HepG2 (cell line): Measurements from ENCODE around the gene OSBPL10. TPM values are rescaled to one million over a fixed set of nuclear protein-coding genes. Genes with fewer than 3 reads are reported as not detected.
A peak's percentile ranks its signal among the peaks of the same experiment; 100 is the strongest.

ENCODE experiments used
- ATAC-seq: fragments of 200-7000 bp; cut with Tn5 transposase; 3 replicates; pipeline ENCODE4 v1.9.1; 2020; ENCODE audit warnings: mild to moderate bottlenecking, moderate library complexity
- BruUV-seq: library from RNA; stranded (reverse); fragments of 400-500 nt; replicated peaks from 2 replicates; lab custom pipeline; 2021; lab: Mats Ljungman, UMichigan
- CTCF ChIA-PET: fragments of 300-600 bp; formaldehyde crosslinking; extraction: SDS; loops from one replicate; lab custom pipeline; 2021; ENCODE audit warnings: low total read pairs, inconsistent platforms, low intra/inter-chr PET ratio; lab: Yijun Ruan, JAX
- POLR2A ChIA-PET: fragments of 350-600 bp; sonication (Branson Sonifier 250); formaldehyde crosslinking; loops from one replicate; lab custom pipeline; 2020; ENCODE audit warnings: antibody characterized with exemption, inconsistent platforms; lab: Yijun Ruan, JAX
- DNase-seq: peaks from one replicate; pipeline ENCODE4 v3.0.0-alpha.2; 2015; ENCODE audit warnings: low spot score
- FAIRE-seq: peaks from 3 replicates; lab custom pipeline; 2011; peaks lifted over from hg19 to GRCh38; lab: Jason Lieb, UNC
- H2AFZ ChIP-seq: one replicate; pipeline ENCODE4 v1.6.1; 2011; ENCODE audit warnings: low read length, inconsistent platforms
- H3K27ac ChIP-seq: fragments of 300-600 bp; 3 replicates; pipeline ENCODE4 v1.8.0; 2011; ENCODE audit warnings: mixed run types, mild to moderate bottlenecking, mixed read lengths, low read length, inconsistent platforms; ENCODE audit not compliant: insufficient read depth; ENCODE audit errors: extremely low read length
- H3K27me3 ChIP-seq, 2 experiments: fragments of 200-600 bp in 1 of 2; 2 replicates in 1 of 2; 3 replicates in 1 of 2; pipeline versions ENCODE4 v1.6.0 to v1.8.0; 2011; ENCODE audit warnings: low read length in 2 of 2, mild to moderate bottlenecking in 2 of 2, moderate library complexity in 2 of 2, inconsistent platforms in 1 of 2; ENCODE audit not compliant: insufficient read depth in 2 of 2, control insufficient read depth in 1 of 2
- H3K36me3 ChIP-seq, 2 experiments: fragments of 200-600 bp in 1 of 2; replicated peaks in 1 of 2; 2 replicates in 1 of 2; 3 replicates in 1 of 2; pipeline versions ENCODE4 v1.5.1 to v1.8.0; 2011; ENCODE audit warnings: low read length in 2 of 2, inconsistent platforms in 1 of 2; ENCODE audit not compliant: insufficient read depth in 2 of 2, control insufficient read depth in 1 of 2
- H3K4me1 ChIP-seq: 2 replicates; pipeline ENCODE4 v1.5.1; 2012; ENCODE audit warnings: low read length, inconsistent platforms; ENCODE audit not compliant: insufficient read depth
- H3K4me2 ChIP-seq: 2 replicates; pipeline ENCODE4 v1.6.0; 2011; ENCODE audit warnings: low read depth, low read length, inconsistent platforms
- H3K4me3 ChIP-seq, 3 experiments: fragments of 200-600 bp in 1 of 3; sonication (generic), shearing (Covaris generic) in 1 of 3; replicated peaks in 1 of 3; 2 replicates each; pipeline ENCODE4 v1.5.1; 2011 to 2016; ENCODE audit warnings: low read length in 3 of 3, inconsistent platforms in 2 of 3, low read depth in 2 of 3, mild to moderate bottlenecking in 2 of 3, control low read depth in 1 of 3, mixed read lengths in 1 of 3; ENCODE audit not compliant: insufficient read depth in 1 of 3
- H3K79me2 ChIP-seq: one replicate; pipeline ENCODE4 v1.6.1; 2011; ENCODE audit warnings: low read length, inconsistent platforms; ENCODE audit not compliant: insufficient read depth
- H3K9ac ChIP-seq: 2 replicates; pipeline ENCODE4 v1.6.0; 2011; ENCODE audit warnings: mild to moderate bottlenecking, low read depth, low read length, inconsistent platforms; ENCODE audit not compliant: insufficient read depth
- H3K9me3 ChIP-seq: 2 replicates; pipeline ENCODE4 v1.5.1; 2012; ENCODE audit warnings: mild to moderate bottlenecking, low read length
- H4K20me1 ChIP-seq: 2 replicates; pipeline ENCODE4 v1.6.0; 2011; ENCODE audit warnings: inconsistent platforms, mild to moderate bottlenecking, low read length, moderate library complexity; ENCODE audit not compliant: insufficient read depth
- ADNP ChIP-seq: sonication (generic); formaldehyde crosslinking; IDR thresholded peaks from 2 replicates; pipeline ENCODE4 v1.4.0; 2020; ENCODE audit warnings: missing genetic modification reagents
- FOXJ3 ChIP-seq: sonication (generic); formaldehyde crosslinking; IDR thresholded peaks from 2 replicates; pipeline ENCODE4 v1.4.0; 2020; ENCODE audit warnings: missing genetic modification reagents, mild to moderate bottlenecking, borderline replicate concordance
- GFI1 ChIP-seq: sonication (generic); formaldehyde crosslinking; IDR thresholded peaks from 2 replicates; pipeline ENCODE4 v1.5.0; 2020; ENCODE audit warnings: missing genetic modification reagents, mild to moderate bottlenecking, borderline replicate concordance
- HCFC1 ChIP-seq: fragments of 150-350 bp; IDR thresholded peaks from 2 replicates; pipeline ENCODE4 v1.6.1; 2014; ENCODE audit warnings: low read depth, low read length
- HNF4G ChIP-seq, 2 experiments: sonication (generic) in 1 of 2; formaldehyde crosslinking in 1 of 2; IDR thresholded peaks; 2 replicates each; pipeline versions ENCODE4 v1.4.0 to v1.6.1; 2011 to 2020; ENCODE audit warnings: borderline replicate concordance in 2 of 2, low read depth in 2 of 2, mild to moderate bottlenecking in 2 of 2, low read length in 1 of 2, missing genetic modification reagents in 1 of 2, moderate library complexity in 1 of 2
- REPIN1 ChIP-seq: sonication (generic); formaldehyde crosslinking; IDR thresholded peaks from 2 replicates; pipeline ENCODE4 v1.8.0; 2022; ENCODE audit warnings: missing genetic modification reagents, low read depth, mild to moderate bottlenecking, borderline replicate concordance
- SKIL ChIP-seq: sonication (generic); formaldehyde crosslinking; IDR thresholded peaks from 2 replicates; pipeline ENCODE4 v1.8.0; 2022; ENCODE audit warnings: missing genetic modification reagents, mild to moderate bottlenecking, moderate library complexity, borderline replicate concordance
- TOPORS ChIP-seq: sonication (generic); formaldehyde crosslinking; IDR thresholded peaks from 2 replicates; pipeline ENCODE4 v1.8.0; 2023; ENCODE audit warnings: mild to moderate bottlenecking, missing genetic modification reagents
- XRCC5 ChIP-seq: fragments of 200-400 bp; formaldehyde crosslinking; optimal IDR thresholded peaks from 2 replicates; pipeline ENCODE3; 2017; ENCODE audit warnings: mild to moderate bottlenecking, low read length
- ZBTB2 ChIP-seq: sonication (generic); formaldehyde crosslinking; IDR thresholded peaks from 2 replicates; pipeline ENCODE4 v1.8.0; 2022; ENCODE audit warnings: low read depth, missing genetic modification reagents
- ZNF446 ChIP-seq: sonication (generic); formaldehyde crosslinking; IDR thresholded peaks from 2 replicates; pipeline ENCODE4 v1.5.0; 2020; ENCODE audit warnings: mild to moderate bottlenecking, missing genetic modification reagents
- ZNF503 ChIP-seq: sonication (generic); formaldehyde crosslinking; IDR thresholded peaks from 2 replicates; pipeline ENCODE4 v1.4.0; 2020; ENCODE audit warnings: missing genetic modification reagents
- ZSCAN22 ChIP-seq: sonication (generic); formaldehyde crosslinking; IDR thresholded peaks from 2 replicates; pipeline ENCODE4 v1.4.0; 2020; ENCODE audit warnings: mild to moderate bottlenecking, missing genetic modification reagents
- in situ Hi-C: cut with HindIII; loops from 2 replicates; pipeline ENCODE4 v1.10.0; 2017; ENCODE audit warnings: low pct_unique_long_range_greater_than_20kb; ENCODE audit not compliant: extremely low pct_ligation_motif_present
- intact Hi-C: fragments of 100-400 bp; cut with micrococcal nuclease; formaldehyde crosslinking; loops from one replicate; pipeline ENCODE4 v1.10.0; 2022; ENCODE audit not compliant: unreplicated experiment
- polyA plus RNA-seq, 8 experiments: library from polyadenylated mRNA; depleted of rRNA in 3 of 8; stranded (reverse) in 7 of 8; unstranded in 1 of 8; fragments of >200 nt; fragmentation: Illumina TruSeq in 4 of 8; extraction: Trizol in 4 of 8; gene quantifications; 2 replicates each; pipeline versions ENCODE4 v1.2.1 to v1.2.3, GENCODE V29; 2011 to 2016; ENCODE audit warnings: low read depth in 4 of 8, missing spikeins in 1 of 8, mixed read lengths in 1 of 8; ENCODE audit not compliant: insufficient read depth in 1 of 8
- total RNA-seq, 5 experiments: library from RNA; depleted of rRNA; stranded (reverse); fragments of >200 nt; fragmentation: Illumina TruSeq; extraction: Trizol; gene quantifications; 2 replicates each; pipeline ENCODE4 v1.2.3, GENCODE V29; 2016; ENCODE audit warnings: low read depth in 1 of 5

Gene OSBPL10
- total and polyA plus RNA-seq, 2 of the 13 experiments (the other 11 are each of a cell fraction or from before 2014, with no cell fraction given), result 10.3 to 28.6 TPM

DNA sequence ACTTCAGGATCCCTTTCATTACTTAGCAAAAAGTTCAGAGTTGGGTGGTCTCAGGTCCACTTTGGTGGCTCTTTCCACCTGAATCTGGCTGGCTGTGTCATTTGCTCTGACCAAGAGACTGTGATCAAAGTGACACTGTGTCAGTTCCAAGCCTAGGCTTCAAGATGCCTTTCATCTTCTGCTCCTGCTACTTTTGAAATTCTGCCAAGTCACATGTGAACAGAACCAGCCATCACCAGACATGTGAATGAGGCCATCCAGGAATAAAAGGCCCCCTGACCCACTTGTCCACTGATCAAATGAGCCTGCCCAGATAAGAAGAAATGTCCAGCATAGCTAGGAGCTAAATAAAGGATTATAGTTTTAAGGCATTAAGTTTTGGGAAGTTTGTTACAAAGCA, 132.2 kb downstream of the OSBPL10 start:
- Histone ChIP-seq H3K79me2 (peaks cover 2% of the 10 kb centered on the region), H3K4me1 (peaks cover 28% of the 10 kb centered on the region), H3K4me2 (no peak overlapping the region), H2AFZ (no peak overlapping the region), H4K20me1 (no peaks in the 10 kb centered on the region), H3K36me3 (no peaks in the 10 kb centered on the region; a peak in 1 of 5 replicates), H3K9me3 (no peaks in the 10 kb centered on the region), H3K27ac (peak overlapping the region; percentile 15), H3K4me3 (no peak overlapping the region), H3K27me3 (no peaks in the 10 kb centered on the region), H3K9ac (no peak overlapping the region)
- peak; percentile 46 for FAIRE-seq
- ATAC-seq, result peak; percentile 27; the same call in 1 of the 3 replicates
- peak; percentile 26 for DNase-seq
- ChIA-PET CTCF (no interaction called here), POLR2A (no interaction called here)
- no peak for TF ChIP-seq GFI1 (CRISPR knock-in tag)
- no peak for TF ChIP-seq REPIN1
- TF ChIP-seq TOPORS (CRISPR knock-in tag), result no peak
- no peak for TF ChIP-seq FOXJ3 (CRISPR knock-in tag)
- TF ChIP-seq ZBTB2, result no peak
- TF ChIP-seq ADNP (CRISPR knock-in tag), result no peak
- no peak for TF ChIP-seq XRCC5
- no peak for TF ChIP-seq ZNF503
- no peak for TF ChIP-seq ZNF446 (CRISPR knock-in tag)
- no peak for TF ChIP-seq SKIL (CRISPR knock-in tag)
- no peak for TF ChIP-seq HCFC1
- TF ChIP-seq HNF4G (IDR thresholded peaks at IDR 0.05; ENCODE audit: borderline replicate concordance, low read depth, low read length), result no peak
- TF ChIP-seq HNF4G (CRISPR knock-in tag; IDR thresholded peaks at IDR 0.05; ENCODE audit: borderline replicate concordance, low read depth), result no peak
- TF ChIP-seq ZSCAN22 (CRISPR knock-in tag), result no peak
- in situ Hi-C loops (no loop called here), intact Hi-C loops (loop anchor here (5.0 kb wide), 1 partner anchor 133 kb away; the partner anchor contains the start of genes OSBPL10 and ZNF860)
- no TSS peak for BruUV-seq
